ENCODE measurements around the gene DGAT2.
A peak's percentile ranks its signal among the peaks of the same experiment; 100 is the strongest.

Gene DGAT2

DNA sequence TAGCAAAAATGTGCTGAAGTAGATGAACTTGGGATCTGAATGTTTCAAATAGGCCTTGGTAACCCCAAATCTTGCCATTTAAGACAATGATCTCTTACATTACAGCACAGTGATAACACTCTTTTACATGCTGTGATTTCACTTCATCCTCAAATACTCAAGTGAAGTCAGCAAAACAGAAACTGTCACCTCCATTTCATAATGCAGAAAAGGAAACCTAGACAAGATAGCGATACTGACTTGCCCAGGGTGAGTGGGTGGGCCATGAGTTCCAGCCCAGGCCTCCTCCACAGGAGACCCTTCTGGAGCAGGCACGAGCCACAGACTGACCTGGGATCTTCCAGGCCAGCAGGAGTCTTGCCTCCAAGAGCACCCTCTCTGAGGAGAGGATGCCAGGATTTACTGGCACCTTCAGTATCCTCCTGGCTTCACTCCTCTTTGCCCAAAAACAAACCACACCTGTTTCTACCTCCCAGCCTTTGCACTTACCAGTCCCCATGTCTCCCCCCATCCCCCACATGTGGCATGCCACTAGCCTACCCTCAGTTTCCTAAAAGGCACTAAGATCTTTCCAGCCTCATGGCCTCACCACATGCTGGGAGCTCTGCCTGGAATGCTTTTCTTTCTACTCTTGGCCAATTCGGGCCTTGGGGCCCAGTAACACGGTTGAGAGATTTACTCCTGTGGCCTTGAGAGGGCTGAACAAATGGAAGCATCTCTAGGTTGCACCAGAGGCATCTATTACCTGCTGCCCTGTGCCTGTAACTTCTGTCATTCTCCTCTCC lies 1.9 kb upstream of the DGAT2 start:
- DNase-seq (ENCODE audit: low spot score): peak; percentile 72
- TF ChIP-seq, protein P1, sequence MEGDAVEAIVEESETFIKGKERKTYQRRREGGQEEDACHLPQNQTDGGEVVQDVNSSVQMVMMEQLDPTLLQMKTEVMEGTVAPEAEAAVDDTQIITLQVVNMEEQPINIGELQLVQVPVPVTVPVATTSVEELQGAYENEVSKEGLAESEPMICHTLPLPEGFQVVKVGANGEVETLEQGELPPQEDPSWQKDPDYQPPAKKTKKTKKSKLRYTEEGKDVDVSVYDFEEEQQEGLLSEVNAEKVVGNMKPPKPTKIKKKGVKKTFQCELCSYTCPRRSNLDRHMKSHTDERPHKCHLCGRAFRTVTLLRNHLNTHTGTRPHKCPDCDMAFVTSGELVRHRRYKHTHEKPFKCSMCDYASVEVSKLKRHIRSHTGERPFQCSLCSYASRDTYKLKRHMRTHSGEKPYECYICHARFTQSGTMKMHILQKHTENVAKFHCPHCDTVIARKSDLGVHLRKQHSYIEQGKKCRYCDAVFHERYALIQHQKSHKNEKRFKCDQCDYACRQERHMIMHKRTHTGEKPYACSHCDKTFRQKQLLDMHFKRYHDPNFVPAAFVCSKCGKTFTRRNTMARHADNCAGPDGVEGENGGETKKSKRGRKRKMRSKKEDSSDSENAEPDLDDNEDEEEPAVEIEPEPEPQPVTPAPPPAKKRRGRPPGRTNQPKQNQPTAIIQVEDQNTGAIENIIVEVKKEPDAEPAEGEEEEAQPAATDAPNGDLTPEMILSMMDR (IDR thresholded peaks at IDR 0.05; ENCODE audit: extremely low read depth, missing control alignments): no peak

DNA sequence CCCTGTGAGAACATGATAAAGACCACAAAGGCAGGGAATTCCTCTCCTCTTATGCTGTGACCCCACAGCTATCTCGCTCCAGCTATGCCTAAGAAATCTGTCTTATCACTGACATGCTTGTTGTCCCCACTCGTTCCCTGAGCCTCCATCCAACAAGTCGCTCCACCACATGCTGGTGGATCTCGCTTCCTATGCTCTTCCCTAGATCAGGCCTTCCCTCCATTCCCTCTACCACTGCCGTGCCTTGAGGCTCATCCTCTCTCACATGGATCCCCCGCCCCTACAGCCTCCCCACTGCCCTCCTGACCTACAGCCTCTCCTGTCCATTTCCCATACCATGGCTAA lies 1.4 kb upstream of the DGAT2 start:
- TF ChIP-seq, protein P1 (IDR thresholded peaks at IDR 0.05; ENCODE audit: extremely low read depth, missing control alignments): no peak
- no peak for DNase-seq (ENCODE audit: low spot score)

DNA sequence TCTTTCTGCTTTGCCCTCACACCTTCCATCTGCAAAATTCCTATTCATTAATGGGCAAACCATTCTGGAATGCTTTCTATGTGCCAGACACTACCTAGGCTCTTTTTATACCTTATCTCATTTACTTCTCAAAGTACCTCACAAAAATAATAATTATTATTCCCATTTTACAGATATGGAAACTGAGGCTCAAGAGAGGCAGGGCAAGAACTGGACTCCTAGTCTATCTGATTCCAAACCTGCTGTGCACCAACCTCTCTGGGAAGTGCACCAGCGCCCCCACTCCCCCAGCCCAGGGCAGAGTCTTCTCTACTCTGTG lies 826 bp upstream of the DGAT2 start:
- no peak for DNase-seq (ENCODE audit: low spot score)
- TF ChIP-seq, protein P1 (IDR thresholded peaks at IDR 0.05; ENCODE audit: extremely low read depth, missing control alignments): no peak

DNA sequence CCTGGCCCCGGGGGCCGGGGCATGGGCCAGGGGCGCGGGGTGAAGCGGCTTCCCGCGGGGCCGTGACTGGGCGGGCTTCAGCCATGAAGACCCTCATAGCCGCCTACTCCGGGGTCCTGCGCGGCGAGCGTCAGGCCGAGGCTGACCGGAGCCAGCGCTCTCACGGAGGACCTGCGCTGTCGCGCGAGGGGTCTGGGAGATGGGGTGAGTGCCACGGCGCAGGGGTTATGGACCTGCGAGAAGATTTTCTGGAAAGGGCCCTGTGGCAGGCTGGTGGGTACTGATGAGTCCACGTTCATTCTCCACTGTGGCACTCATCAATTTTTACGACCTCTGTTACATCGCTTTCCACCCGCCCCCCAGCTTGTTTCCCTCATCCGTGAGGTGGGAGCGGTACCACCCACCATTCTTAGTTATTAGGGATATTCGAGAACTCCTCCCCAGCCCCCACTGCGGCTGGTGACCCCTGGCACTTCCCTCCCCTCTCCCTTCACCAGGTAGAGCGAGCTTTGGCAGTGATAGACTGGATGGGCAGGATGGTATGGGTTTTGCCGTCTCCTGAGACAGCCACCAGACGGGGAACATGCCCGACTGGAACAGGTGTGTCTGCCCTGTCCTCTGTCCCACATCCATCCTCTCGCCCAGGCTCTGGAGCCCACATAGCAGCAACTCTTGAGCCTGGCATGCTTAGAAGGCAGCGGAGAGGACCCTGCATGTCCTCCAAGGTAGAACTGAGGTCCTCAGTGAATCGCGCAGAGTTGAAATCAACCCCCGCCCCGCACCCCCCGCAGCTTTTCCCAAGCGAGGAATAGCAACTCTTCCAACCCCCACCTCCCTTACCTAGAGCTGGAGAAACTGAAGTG lies 562 bp downstream of the DGAT2 start:
- no peak for DNase-seq (ENCODE audit: low spot score)

DNA sequence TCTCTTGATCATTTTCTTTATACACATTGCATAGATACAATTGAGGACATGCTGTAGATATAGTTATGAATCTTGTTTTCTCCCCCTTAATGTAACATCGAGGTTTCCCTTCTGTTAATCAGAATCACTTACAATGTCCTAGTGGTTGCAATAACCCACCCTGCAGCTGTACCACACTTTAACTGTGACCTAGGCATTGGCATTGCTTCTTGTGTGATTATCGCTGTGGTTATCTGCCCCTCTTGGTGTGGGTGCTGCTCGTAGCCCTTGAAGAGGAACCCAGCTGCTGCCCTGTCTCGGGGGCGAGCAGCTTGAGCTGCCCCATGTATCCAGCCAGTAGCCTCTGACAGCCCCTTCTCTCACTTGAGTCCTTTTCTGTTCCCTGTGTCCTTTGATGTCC lies 1.5 kb downstream of the DGAT2 start:
- TF ChIP-seq, protein P1 (IDR thresholded peaks at IDR 0.05; ENCODE audit: extremely low read depth, missing control alignments): no peak
- DNase-seq (ENCODE audit: low spot score): no peak

More for the DNA sequence above, 562 bp downstream of the DGAT2 start:
- TF ChIP-seq, protein P1 (IDR thresholded peaks at IDR 0.05; ENCODE audit: extremely low read depth, missing control alignments): no peak

DNA sequence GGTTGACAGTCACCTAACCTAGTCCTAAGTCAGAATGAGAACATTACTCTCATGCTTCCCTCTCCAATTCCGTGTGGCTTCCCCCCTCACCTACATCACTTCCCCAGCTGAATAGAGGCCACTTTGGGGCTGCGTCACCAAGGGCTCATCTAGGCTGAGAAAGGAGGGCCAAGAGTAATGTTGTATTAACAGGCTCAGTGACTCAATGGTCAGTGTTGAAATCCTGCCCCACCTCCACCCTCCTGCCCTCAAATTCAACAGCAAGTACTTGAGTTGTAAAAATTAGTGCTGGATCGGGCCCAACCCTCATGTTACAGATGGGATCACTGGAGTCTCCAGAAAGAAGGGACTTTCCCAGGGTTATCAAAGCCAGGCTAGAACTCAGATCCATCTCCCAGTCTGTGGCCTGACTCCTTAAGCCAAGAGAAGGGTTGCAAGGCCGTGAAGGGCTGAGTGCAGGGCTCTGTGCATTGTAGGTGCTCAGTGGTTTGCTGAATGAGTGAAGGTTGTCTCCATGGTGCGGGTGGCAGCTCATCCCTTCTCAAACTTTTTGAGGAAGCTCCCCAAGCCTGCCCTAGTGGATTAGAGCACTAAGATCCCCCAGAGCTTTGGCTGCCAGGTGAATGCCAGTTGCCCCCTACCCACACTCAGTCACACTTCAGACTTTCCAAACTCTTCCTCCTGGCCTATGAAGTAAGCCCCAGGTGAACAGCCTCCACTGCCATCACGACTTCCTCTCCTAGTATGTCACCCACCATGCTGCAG lies 3.2 kb downstream of the DGAT2 start:
- TF ChIP-seq, protein P1 (IDR thresholded peaks at IDR 0.05; ENCODE audit: extremely low read depth, missing control alignments): no peak
- no peak for DNase-seq (ENCODE audit: low spot score)

All from GM20000 (cell line).